ENCODE data around the gene SLX1B. TPM values are rescaled to one million over a fixed set of nuclear protein-coding genes. Genes with fewer than 3 reads are reported as not detected.
"Not testable (repeated sequence)": the region's sequence is repeated elsewhere in the genome, so short reads cannot be mapped to it uniquely, and the experiment has no call there.

Gene SLX1B
- polyA plus RNA-seq (ENCODE audit: insufficient read length in 10 of 10) = 10 to 100 TPM in 1 of 10 donors, 1 to 10 TPM in 7, under 1 TPM in 1, not detected in 1; 0.44 to 10.7 (median 5.1) TPM
- long read RNA-seq, donor 1, partial matches to known transcripts = 0 of 4 reads
- long read RNA-seq, donor 1, other reads (novel, unspliced or antisense) = 0 of 4 reads
- long read RNA-seq, donor 2, partial matches to known transcripts = 0 of 3 reads
- long read RNA-seq, donor 2, other reads (novel, unspliced or antisense) = 0 of 3 reads
- long read RNA-seq, donor 3 = 0 reads
- long read RNA-seq, donor 4, partial matches to known transcripts = 0 of 2 reads
- long read RNA-seq, donor 4, other reads (novel, unspliced or antisense) = 0 of 2 reads
- long read RNA-seq, donor 5, partial matches to known transcripts = 0 of 3 reads
- long read RNA-seq, donor 5, other reads (novel, unspliced or antisense) = 0 of 3 reads
- long read RNA-seq, donor 6, transcript SLX1B-201 (6 exons, 1,165 nt) = major isoform, 6 of 7 reads
- long read RNA-seq, donor 6, partial matches to known transcripts = 0 of 7 reads
- long read RNA-seq, donor 6, other reads (novel, unspliced or antisense) = 0 of 7 reads
- long read RNA-seq, donor 7, transcript SLX1B-201 (6 exons, 1,165 nt) = major isoform, 5 of 6 reads
- long read RNA-seq, donor 7, partial matches to known transcripts = 0 of 6 reads
- long read RNA-seq, donor 7, other reads (novel, unspliced or antisense) = 0 of 6 reads
- long read RNA-seq, donor 8, partial matches to known transcripts = 0 of 2 reads
- long read RNA-seq, donor 8, other reads (novel, unspliced or antisense) = 0 of 2 reads
- long read RNA-seq, donor 9 = 0 reads

DNA sequence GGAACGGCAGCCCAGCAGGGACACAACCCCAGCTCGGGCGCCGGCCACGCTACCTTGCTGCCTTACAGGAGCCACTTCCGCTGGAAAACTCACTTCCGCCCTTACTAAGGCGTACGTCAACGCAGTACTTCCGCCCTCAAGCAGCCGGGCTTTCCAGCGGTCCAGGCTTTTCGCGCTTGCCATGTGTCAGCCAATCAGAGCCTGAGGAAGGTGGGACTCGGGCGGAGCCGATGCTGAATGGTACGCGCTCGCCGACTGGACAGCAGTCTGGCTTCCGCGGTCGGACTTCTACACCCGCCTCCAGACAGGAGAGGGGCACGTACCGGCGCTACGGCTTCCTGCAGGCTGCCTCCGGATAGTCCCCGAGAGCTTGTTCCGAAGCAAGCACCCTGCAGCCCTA is at the start of gene SLX1B, which contains the start of gene BOLA2:
TSS of gene SLX1B (plus strand) at position 265 of the 400 bp plus-strand sequence.
TSS of gene BOLA2 (minus strand) at position 83 of the 400 bp plus-strand sequence. CDS start 98 bp downstream, outside the sequence.
- DNase-seq = not testable (repeated sequence)

DNA sequence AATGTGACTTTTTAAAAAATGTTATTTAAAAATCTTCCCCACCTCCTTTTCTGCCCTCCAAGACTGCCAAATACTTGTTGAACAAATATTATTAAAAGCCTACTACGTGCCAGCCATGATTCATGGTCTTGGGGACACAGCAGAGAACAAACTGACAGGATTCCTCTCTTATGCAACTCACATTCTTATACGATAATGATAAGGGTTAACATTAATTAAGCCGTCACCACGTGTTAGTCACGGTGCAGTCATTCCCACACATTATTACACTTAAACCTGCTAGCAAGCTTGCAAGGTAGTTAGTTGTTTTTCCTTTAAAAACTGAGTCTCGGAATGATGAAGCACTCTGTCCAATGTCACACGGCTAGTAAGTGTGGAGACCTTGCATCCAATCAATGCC is 49.1 kb upstream of the SLX1B start:
- DNase-seq = peak in 1 of 3 donors; percentile 40

DNA sequence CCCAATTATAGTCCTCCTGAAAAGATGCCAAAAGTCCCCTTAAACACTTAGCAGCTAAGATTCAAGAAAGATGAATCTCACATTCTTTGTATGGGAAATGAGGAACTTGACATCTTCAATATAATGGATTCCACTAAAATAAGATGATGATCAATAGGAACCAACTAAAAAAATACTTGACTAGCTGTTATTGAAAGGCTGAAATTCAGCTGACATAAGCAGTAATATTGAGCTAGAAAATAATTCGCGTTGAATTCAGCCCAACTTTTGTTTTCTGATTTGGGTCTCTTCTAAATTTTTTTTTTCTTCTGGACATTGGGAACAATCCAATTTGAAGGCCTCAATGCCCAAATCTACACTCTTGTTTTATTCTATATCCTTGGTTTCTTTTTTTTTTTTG is 30.7 kb upstream of the SLX1B start:
- DNase-seq = not testable (repeated sequence)

DNA sequence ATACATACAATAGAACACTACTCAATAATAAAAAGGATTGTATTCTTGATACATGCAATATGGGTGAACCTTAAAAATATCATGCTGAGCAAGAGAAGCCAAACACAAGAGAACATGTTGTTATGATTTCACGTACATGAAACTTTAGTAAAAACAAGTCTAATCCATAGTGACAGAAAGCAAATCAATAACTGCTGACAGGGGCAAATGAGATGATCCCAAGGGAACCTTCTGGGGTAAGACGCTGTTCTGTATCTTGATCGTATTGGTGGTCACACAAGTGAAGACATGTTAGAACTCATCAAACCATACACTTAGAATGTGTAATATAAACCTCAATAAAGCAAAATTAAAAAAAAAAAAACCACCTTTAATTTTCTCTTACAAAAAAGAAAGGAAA is 28.9 kb upstream of the SLX1B start:
- not testable (repeated sequence) for DNase-seq

DNA sequence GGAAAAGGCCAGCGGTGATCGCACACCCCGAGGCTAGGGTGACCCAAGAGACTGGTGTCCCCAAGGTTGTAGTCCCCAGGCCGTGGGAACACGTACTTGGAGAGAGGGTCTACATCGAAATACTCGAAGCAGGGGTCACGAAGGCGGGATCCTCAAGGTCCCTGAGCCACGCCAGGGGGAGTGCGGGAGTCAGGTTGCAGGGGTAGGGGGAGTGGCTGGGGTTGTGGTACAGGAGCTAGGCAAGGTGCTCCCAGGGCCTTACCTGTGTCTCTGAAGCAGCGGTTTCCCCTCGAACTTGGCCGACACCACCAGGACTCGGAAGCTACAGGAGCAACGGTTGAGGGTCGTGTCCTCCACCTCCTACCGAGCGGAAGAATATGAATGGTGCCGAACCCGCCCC is 579 bp upstream of the SLX1B start:
- not testable (repeated sequence) for DNase-seq

DNA sequence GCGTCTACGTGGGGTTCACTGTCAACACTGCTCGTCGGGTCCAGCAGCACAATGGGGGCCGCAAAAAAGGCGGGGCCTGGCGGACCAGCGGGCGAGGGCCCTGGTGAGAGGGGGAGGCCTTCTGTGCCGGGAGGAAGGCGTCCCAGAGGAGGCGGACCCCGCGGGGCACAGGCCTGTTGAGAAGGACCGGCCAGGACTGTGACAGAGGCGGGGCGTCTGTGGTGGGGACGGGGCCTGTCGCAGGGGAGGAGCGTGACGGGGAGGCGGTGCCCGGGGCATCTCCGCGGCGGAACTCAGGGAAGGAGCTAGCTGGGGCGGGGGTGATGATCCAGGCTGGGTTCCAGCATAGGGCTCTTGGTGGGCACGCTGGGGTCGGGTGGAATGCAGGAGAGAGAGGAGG is 495 bp downstream of the SLX1B start:
- not testable (repeated sequence) for DNase-seq

DNA sequence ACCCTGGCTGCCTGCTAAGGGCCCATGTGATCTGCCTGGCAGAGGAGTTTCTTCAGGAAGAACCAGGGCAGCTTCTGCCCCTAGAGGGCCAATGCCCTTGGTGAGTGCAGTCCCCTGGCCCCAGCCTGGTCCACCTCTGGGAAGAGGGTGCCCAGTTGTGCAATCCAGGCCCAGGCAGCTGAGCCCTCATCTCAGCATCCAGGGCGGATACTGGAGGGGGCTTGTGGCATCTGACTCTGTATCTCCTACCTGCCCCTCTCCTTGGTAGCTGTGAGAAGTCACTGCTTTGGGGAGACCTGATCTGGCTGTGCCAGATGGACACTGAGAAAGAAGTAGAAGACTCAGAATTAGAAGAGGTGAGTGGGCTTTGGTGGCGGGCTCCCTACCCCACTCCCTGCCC is 3.3 kb downstream of the SLX1B start:
- DNase-seq = not testable (repeated sequence)

DNA sequence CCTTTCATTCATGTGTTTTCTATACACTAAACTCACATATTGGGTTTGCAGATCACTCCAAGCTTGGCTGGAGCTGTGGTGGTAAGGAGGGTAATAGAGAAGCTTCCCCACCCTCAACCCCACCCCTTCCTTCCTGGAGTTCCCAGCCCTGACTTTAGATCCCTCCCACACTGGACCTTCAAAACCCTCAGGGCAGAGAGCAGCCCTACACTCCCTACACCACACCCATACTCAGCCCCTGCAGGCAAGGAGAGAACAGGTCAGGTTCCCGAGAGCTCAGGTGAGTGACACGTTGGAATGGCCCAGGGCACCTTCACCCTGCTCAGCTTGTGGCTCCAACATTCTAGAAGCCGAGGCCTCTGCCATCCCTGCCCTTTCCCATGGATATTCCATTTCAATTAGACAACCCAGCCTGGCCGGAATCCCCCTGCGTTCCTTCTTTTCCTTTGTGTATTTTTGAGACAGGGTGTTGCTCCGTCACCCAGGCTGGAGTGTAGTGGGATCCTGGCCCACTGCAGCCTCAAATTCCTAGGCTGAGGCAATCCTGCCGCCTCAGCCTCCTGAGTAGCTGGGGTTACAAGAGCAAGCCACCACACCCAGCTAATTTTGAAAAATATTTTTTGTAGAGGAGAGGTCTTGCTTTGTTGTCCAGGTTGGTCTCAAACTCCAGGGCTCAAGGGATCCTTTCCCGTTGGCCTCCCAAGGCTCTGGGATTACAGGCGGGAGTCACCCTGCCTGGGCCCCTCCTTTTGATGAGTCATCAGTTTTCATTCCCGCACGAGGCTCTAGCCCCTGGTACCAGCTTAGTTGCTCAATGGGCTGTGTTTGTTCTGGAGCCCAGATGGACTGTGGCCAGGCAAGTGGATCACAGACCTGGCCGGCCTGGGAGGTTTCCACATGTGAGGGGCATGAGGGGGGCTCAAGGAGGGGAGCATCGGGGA is 5.6 kb downstream of the SLX1B start, which contains the start of gene SULT1A4:
TSS of gene SULT1A4 (plus strand) at position 208 of the 941 bp plus-strand sequence. CDS start 1,473 bp downstream, outside the sequence.
- DNase-seq = not testable (repeated sequence)

DNA sequence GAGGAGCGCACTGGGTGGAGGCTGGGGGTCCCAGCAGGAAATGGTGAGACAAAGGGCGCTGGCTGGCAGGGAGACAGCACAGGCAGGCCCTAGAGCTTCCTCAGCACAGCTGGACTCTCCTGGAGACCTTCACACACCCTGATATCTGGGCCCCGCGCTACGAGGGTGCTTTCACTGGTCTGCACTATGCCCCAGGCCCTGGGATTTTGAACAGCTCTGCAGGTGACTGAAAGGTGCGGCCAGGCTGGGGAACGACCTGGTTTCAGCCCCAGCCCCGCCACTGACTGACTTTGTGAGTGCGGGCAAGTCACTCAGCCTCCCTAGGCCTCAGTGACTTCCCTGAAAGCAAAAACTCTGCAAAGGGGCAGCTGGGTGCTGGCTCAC is 6.3 kb downstream of the SLX1B start:
- not testable (repeated sequence) for DNase-seq

DNA sequence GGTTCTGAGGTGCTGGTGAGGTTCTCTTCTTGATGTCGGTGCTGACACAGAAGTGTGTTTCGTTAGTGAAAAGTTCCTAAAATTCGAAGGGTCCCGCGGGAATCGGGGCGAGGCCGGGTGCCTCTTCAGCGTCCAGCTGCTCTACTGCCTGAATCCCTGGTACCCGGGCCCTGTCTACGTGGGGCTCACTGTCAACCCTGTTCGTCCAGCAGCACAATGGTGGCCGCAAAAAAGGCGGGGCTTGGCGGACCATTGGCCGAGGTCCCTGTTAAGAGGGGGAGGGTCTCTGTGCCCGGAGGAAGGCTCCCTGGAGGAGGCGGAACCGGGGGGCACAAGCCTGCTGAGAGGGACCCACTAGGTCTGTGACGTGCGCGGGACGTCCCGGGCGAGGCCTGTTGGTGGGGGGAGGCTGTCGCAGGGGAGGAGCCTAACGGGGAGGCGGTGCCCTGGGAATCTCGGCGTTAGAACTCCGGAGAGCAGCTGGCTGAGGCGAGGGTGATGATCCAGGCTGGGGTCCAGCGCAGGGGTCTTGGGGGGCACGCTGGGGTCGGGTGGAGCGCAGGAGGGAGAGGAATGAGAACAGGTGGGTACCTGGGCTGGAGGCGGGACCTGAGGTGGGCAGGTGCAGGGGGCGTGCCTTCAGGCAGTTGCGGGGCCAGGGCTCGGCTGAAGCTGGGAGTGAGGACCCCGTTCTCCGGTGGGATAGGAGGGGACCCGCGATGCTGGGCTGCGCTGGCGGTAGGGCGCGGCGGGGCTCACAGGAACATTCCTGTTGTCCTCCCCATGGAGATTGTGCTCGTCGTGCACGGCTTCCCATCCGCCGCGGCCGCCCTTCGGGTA is 11.9 kb downstream of the SLX1B start:
- DNase-seq = not testable (repeated sequence)

DNA sequence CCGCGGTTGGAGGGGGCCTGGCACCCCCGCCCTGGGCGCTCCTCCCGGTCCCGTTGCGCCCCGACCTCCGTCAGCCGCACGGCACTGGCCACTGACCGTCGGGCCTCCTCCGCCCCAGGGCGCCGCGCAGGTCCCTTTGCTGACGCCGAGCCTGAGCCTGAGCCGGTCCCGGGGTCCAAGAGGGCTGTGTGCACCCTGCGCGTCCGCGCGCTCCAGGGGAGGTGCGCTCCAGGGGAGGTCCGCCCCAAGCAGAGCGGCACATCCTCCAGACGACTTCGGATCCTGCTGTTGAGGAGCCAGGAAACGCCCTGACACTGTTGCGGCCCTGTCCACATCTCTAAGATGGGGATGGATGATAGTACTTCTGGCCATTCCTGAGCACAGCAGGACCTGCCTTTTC is 12.6 kb downstream of the SLX1B start:
- DNase-seq = not testable (repeated sequence)

DNA sequence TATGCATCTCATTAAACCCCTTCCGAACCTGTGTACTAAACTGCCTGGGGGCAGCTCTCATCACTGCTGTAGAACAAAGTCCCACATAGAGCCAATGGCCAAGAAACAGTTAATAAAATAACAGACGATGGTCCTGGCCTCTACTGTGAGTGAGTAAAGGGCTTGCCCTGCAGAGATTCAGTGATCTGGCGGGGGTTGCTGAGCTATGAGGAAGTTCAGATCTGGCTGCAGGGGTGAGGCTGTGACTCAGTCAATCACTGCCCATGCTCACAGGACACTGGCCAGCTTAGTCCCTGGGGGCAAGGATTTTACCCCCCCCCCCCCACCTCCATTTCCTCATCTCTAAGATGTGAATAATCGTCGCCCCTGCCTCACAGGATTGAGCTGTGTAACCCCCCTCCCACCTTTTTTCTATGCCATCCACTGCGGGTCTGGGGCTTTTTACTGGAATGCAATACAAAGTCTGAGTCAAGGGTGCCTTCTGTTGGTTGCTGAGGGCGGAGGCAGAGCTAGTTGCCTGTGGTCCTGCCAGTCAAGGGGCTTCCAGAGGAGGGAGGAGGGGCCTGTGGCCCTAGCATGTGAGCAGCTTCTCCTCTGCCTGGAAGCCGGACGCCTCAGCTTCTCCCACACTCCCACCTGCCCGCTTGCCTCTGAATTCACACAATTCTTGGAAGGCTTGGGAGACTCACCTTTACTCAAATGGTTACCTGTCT is 13.5 kb downstream of the SLX1B start:
- DNase-seq = not testable (repeated sequence)

DNA sequence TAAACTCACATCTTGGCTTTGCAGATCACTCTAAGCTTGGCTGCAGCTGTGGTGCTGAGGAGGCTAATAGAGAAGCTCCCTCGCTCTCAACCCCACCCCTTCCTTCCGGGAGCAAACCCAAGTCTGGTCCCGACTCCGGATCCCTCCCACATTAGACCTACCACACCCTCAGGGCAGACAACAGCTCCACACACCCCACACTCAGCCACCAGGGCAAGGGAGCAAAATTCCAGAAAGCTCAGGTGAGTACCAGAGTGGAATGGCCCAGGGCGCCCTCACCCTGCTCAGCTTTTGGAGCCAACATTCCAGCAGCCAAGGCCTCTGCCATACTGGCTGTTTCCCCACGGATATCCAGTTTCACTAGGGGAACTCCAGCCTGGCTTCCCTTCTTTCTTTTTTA is 15.3 kb downstream of the SLX1B start:
- not testable (repeated sequence) for DNase-seq

DNA sequence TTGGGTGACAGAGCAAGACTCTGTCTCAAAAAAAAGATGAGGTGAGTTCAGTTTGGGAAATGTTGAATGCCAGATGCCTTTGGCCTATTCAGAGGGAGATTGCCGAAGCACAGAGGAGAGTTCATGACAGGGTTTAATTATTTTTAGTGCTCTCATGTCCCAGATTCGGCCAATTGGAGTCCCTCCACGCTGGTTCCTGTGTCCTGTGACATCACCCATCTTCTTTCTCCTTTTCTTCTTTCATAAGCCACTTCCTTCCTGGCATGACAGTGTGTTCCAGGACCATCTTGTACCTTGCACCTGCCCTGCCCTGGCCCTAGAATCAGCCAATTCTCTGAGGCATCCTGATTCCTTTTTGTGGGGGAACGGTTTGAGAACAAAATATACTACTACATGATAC is 17.7 kb downstream of the SLX1B start:
- DNase-seq = not testable (repeated sequence)

DNA sequence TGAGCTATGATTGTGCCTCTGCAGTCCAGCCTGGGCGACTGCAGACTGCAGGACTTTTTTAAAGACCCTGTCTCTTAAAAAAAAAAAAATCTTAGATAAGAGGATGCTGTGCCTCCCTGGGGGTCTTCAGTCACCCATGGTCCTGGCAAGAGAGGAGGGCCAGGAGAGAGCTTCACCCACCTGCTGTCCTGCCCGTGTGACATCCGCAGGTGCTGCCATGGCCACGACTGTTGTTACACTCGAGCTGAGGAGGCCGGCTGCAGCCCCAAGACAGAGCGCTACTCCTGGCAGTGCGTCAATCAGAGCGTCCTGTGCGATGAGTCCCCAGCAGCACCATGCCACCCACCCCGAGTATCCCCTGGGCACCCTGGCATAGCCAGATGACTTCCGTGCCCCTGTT is 27.9 kb downstream of the SLX1B start:
- not testable (repeated sequence) for DNase-seq

DNA sequence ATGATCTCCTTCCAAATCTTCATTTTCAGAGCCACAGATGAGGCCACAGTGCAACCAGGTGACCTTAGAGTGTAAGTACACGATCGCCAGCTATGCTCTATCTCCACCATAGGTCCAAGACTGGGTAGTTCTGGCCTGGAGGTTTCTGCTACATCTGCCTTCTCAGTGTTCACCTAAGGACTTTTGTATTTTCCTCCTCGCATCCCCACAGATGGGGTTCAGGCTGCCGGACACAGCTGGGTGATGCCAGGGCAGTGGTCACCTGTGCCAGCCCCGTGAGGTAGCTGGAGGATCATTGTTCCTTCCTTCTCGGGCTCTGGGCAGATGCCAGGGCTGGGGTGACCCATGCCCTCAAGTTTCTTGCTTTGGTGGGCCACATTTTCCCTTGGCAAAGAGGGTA is 52.0 kb downstream of the SLX1B start, which contains the start of gene NPIPB12:
TSS of gene NPIPB12 (minus strand) at position 101 of the 400 bp plus-strand sequence.
- not testable (repeated sequence) for DNase-seq

Data from muscle of back (tissue), 13 donors.